GM18520 (cell line): ENCODE data around the gene SMARCA2.

Experiments
- ATAC-seq: cut with Tn5 transposase; IDR thresholded peaks from one replicate; pipeline ENCODE4 v1.9.1; 2021; ENCODE audit not compliant: unreplicated experiment

SMARCA2 gene

GRCh38 chr9:2086971-2087370, 71.8 kb downstream of the SMARCA2 start:
- ATAC-seq = peak; percentile 44

GRCh38 chr9:2087500-2088313, 72.6 kb downstream of the SMARCA2 start:
- peak; percentile 41 for ATAC-seq

GRCh38 chr9:2093920-2094597, 78.9 kb downstream of the SMARCA2 start:
- ATAC-seq = no peak

- ATAC-seq = no peak
These were observed 81.3 kb downstream of the SMARCA2 start for GRCh38 chr9:2096376-2096970.

GRCh38 chr9:2106666-2107065, 91.5 kb downstream of the SMARCA2 start:
- no peak for ATAC-seq

- no peak for ATAC-seq
These were observed 92.8 kb downstream of the SMARCA2 start for GRCh38 chr9:2107906-2108451.

GRCh38 chr9:2109069-2109650, 94.0 kb downstream of the SMARCA2 start:
- no peak for ATAC-seq

GRCh38 chr9:2110036-2110435, 94.9 kb downstream of the SMARCA2 start:
- no peak for ATAC-seq

GRCh38 chr9:2116073-2116472, 100.9 kb downstream of the SMARCA2 start:
- ATAC-seq = no peak

GRCh38 chr9:2117527-2117926, 102.4 kb downstream of the SMARCA2 start:
- no peak for ATAC-seq

- no peak for ATAC-seq
These were observed 104.4 kb downstream of the SMARCA2 start for GRCh38 chr9:2119566-2119965.

GRCh38 chr9:2120926-2121689, 106.0 kb downstream of the SMARCA2 start:
- ATAC-seq = no peak

GRCh38 chr9:2122299-2122698, 107.2 kb downstream of the SMARCA2 start:
- ATAC-seq = no peak

GRCh38 chr9:2125906-2126305, 110.8 kb downstream of the SMARCA2 start:
- peak; percentile 87 for ATAC-seq

GRCh38 chr9:2126331-2126803, 111.2 kb downstream of the SMARCA2 start:
- ATAC-seq = no peak

GRCh38 chr9:2127486-2127885, 112.3 kb downstream of the SMARCA2 start:
- ATAC-seq = no peak

- no peak for ATAC-seq
These were observed 113.0 kb downstream of the SMARCA2 start for GRCh38 chr9:2128141-2128540.

- ATAC-seq = no peak
These were observed 113.5 kb downstream of the SMARCA2 start for GRCh38 chr9:2128618-2129017.

GRCh38 chr9:2130941-2131340, 115.8 kb downstream of the SMARCA2 start:
- no peak for ATAC-seq

GRCh38 chr9:2132484-2133082, 117.4 kb downstream of the SMARCA2 start:
- no peak for ATAC-seq
